HepG2 (cell line): ENCODE measurements around the gene SPAG9. TPM values are rescaled to one million over a fixed set of nuclear protein-coding genes. Genes with fewer than 3 reads are reported as not detected.

Source experiments
- ARNT ChIP-seq: fragments of 450-650 bp; IDR thresholded peaks from 2 replicates; pipeline ENCODE4 v1.6.1; 2017
- IRF2 ChIP-seq: IDR thresholded peaks from 2 replicates; pipeline ENCODE4 v1.6.1; 2018; ENCODE audit warnings: missing genetic modification reagents, missing compliant biosample characterization
- KMT2A ChIP-seq: sonication (generic); formaldehyde crosslinking; IDR thresholded peaks from 2 replicates; pipeline ENCODE4 v1.4.0; 2020; ENCODE audit warnings: missing genetic modification reagents
- MXD4 ChIP-seq: IDR thresholded peaks from 2 replicates; pipeline ENCODE4 v1.6.1; 2016; ENCODE audit warnings: mild to moderate bottlenecking, missing biosample characterization, missing genetic modification reagents
- NCOA5 ChIP-seq: sonication (generic); formaldehyde crosslinking; IDR thresholded peaks from 2 replicates; pipeline ENCODE4 v1.4.0; 2020; ENCODE audit warnings: missing genetic modification reagents
- NFYB ChIP-seq: sonication (generic); formaldehyde crosslinking; IDR thresholded peaks from 2 replicates; pipeline ENCODE4 v1.4.0; 2020; ENCODE audit warnings: missing genetic modification reagents
- RXRB ChIP-seq: IDR thresholded peaks from 2 replicates; pipeline ENCODE4 v1.6.1; 2016; ENCODE audit warnings: borderline replicate concordance, missing genetic modification reagents, missing compliant biosample characterization
- SP140L ChIP-seq: sonication (generic); formaldehyde crosslinking; IDR thresholded peaks from 2 replicates; pipeline ENCODE4 v1.4.0; 2020; ENCODE audit warnings: missing genetic modification reagents, borderline replicate concordance
- TEAD2 ChIP-seq: sonication (generic); formaldehyde crosslinking; IDR thresholded peaks from 2 replicates; pipeline ENCODE4 v1.9.0; 2021; ENCODE audit warnings: missing genetic modification reagents
- ZFP1 ChIP-seq: IDR thresholded peaks from 2 replicates; pipeline ENCODE4 v1.6.1; 2016
- ZNF136 ChIP-seq: sonication (generic); formaldehyde crosslinking; IDR thresholded peaks from 2 replicates; pipeline ENCODE4 v1.8.1; 2022; ENCODE audit warnings: low read depth, mild to moderate bottlenecking, moderate library complexity, missing genetic modification reagents
- ZNF333 ChIP-seq: sonication (generic); formaldehyde crosslinking; IDR thresholded peaks from 2 replicates; pipeline ENCODE4 v1.4.0; 2020; ENCODE audit warnings: mild to moderate bottlenecking, missing genetic modification reagents, borderline replicate concordance
- ZNF605 ChIP-seq: sonication (generic); formaldehyde crosslinking; IDR thresholded peaks from 2 replicates; pipeline ENCODE4 v1.8.0; 2022; ENCODE audit warnings: mild to moderate bottlenecking, missing genetic modification reagents
- ZNF773 ChIP-seq: sonication (generic); formaldehyde crosslinking; IDR thresholded peaks from 2 replicates; pipeline ENCODE4 v1.4.0; 2020; ENCODE audit warnings: missing genetic modification reagents, borderline replicate concordance
- polyA plus RNA-seq, 8 experiments: library from polyadenylated mRNA; depleted of rRNA in 3 of 8; stranded (reverse) in 7 of 8; unstranded in 1 of 8; fragments of >200 nt; fragmentation: Illumina TruSeq in 4 of 8; extraction: Trizol in 4 of 8; gene quantifications; 2 replicates each; pipeline versions ENCODE4 v1.2.1 to v1.2.3, GENCODE V29; 2011 to 2016; ENCODE audit warnings: low read depth in 4 of 8, missing spikeins in 1 of 8, mixed read lengths in 1 of 8; ENCODE audit not compliant: insufficient read depth in 1 of 8
- total RNA-seq, 5 experiments: library from RNA; depleted of rRNA; stranded (reverse); fragments of >200 nt; fragmentation: Illumina TruSeq; extraction: Trizol; gene quantifications; 2 replicates each; pipeline ENCODE4 v1.2.3, GENCODE V29; 2016; ENCODE audit warnings: low read depth in 1 of 5
- TF ChIP-seq, protein P1 (sequence below): sonication (generic); formaldehyde crosslinking; IDR thresholded peaks from 2 replicates; pipeline ENCODE4 v1.4.0; 2020; ENCODE audit warnings: missing genetic modification reagents, mild to moderate bottlenecking, borderline replicate concordance
- TF ChIP-seq, protein P2 (sequence below), 2 experiments: sonication (generic) in 1 of 2; formaldehyde crosslinking in 1 of 2; IDR thresholded peaks; 2 replicates each; pipeline versions ENCODE4 v1.5.1 to v1.6.1; 2011 to 2020; ENCODE audit warnings: borderline replicate concordance in 1 of 2, low read depth in 1 of 2, low read length in 1 of 2, mild to moderate bottlenecking in 1 of 2, missing genetic modification reagents in 1 of 2, moderate library complexity in 1 of 2
- TF ChIP-seq, protein P3 (sequence below): sonication (generic); formaldehyde crosslinking; IDR thresholded peaks from 2 replicates; pipeline ENCODE4 v1.8.0; 2022; ENCODE audit warnings: missing genetic modification reagents, mild to moderate bottlenecking, moderate library complexity, borderline replicate concordance
- TF ChIP-seq, protein P4 (sequence below): sonication (generic); formaldehyde crosslinking; IDR thresholded peaks from 2 replicates; pipeline ENCODE4 v1.5.1; 2020; ENCODE audit warnings: mild to moderate bottlenecking, missing genetic modification reagents, moderate library complexity
- TF ChIP-seq, protein P5 (sequence below): sonication (generic); formaldehyde crosslinking; IDR thresholded peaks from 2 replicates; pipeline ENCODE4 v1.8.0; 2022; ENCODE audit warnings: low read depth, missing genetic modification reagents

The SPAG9 gene
- total and polyA plus RNA-seq, 2 of the 13 experiments (the other 11 are each of a cell fraction or from before 2014, with no cell fraction given): 43.2 to 78.6 TPM

DNA sequence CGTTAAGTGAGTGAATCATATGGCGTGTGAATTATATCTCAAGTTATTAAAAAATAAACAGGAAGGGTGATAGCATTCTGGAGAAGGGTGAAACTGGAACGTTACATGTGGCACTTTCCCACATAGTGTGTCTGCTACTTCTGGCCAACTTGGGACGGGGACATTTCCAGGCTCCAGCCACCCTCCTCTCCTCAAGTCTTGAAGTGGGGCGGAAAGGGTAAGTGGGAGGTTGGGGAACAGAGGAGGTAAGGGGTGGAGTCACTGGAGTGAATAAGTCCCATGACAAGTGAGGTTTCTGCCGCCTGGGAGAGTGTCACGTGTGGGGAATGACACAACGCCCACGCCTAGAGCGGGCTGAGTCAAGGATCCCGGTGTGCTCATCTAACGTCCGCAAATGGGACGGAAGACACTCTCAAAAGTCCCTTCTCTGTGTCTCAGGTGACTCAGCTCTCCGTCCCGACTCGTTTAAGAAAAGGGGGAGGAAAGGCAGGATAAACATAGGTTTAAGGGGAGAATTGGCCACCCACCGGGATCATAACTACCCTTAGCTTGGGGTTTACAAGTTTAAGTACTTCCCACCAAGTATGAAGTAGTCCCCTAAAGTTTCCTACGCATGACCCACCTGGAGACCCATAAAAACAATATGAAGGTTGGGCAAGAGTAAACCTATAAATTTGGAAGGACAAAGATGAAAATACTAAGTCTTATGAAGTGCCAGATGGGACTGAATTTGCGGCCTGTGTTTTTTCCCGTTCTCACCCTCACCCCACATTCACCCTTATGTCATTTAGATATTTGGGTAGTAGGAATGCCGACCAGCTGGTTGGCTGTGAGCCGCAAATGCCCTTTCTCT lies 1.2 kb upstream of the SPAG9 start (continued):
- TF ChIP-seq, protein P1, sequence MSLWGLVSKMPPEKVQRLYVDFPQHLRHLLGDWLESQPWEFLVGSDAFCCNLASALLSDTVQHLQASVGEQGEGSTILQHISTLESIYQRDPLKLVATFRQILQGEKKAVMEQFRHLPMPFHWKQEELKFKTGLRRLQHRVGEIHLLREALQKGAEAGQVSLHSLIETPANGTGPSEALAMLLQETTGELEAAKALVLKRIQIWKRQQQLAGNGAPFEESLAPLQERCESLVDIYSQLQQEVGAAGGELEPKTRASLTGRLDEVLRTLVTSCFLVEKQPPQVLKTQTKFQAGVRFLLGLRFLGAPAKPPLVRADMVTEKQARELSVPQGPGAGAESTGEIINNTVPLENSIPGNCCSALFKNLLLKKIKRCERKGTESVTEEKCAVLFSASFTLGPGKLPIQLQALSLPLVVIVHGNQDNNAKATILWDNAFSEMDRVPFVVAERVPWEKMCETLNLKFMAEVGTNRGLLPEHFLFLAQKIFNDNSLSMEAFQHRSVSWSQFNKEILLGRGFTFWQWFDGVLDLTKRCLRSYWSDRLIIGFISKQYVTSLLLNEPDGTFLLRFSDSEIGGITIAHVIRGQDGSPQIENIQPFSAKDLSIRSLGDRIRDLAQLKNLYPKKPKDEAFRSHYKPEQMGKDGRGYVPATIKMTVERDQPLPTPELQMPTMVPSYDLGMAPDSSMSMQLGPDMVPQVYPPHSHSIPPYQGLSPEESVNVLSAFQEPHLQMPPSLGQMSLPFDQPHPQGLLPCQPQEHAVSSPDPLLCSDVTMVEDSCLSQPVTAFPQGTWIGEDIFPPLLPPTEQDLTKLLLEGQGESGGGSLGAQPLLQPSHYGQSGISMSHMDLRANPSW (CRISPR knock-in tag): no peak
- TF ChIP-seq NFYB (CRISPR knock-in tag) (no peak; the same call in 1 of the 2 replicates), SP140L (CRISPR knock-in tag) (0 out of 2 replicates have a peak, but pooled peaks have one; percentile 60), ZFP1 (no peak), ZNF136 (CRISPR knock-in tag) (no peak), ZNF605 (CRISPR knock-in tag) (peak; percentile 59), NCOA5 (CRISPR knock-in tag) (no peak), TEAD2 (CRISPR knock-in tag) (no peak), ZNF333 (CRISPR knock-in tag) (no peak), RXRB (CRISPR knock-in tag) (peak; percentile 59), IRF2 (CRISPR knock-in tag) (no peak), MXD4 (CRISPR knock-in tag) (peak; percentile 73), ZNF773 (CRISPR knock-in tag) (no peak), ARNT (no peak), KMT2A (CRISPR knock-in tag) (0 out of 2 replicates have a peak, but pooled peaks have one; percentile 53)
- TF ChIP-seq, protein P2, sequence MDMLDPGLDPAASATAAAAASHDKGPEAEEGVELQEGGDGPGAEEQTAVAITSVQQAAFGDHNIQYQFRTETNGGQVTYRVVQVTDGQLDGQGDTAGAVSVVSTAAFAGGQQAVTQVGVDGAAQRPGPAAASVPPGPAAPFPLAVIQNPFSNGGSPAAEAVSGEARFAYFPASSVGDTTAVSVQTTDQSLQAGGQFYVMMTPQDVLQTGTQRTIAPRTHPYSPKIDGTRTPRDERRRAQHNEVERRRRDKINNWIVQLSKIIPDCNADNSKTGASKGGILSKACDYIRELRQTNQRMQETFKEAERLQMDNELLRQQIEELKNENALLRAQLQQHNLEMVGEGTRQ (IDR thresholded peaks at IDR 0.05; ENCODE audit: low read depth, low read length): peak; percentile 97
- TF ChIP-seq, protein P2 (CRISPR knock-in tag; IDR thresholded peaks at IDR 0.05; ENCODE audit: borderline replicate concordance): peak; percentile 95; the same call in 1 of the 2 replicates
- TF ChIP-seq, protein P3, sequence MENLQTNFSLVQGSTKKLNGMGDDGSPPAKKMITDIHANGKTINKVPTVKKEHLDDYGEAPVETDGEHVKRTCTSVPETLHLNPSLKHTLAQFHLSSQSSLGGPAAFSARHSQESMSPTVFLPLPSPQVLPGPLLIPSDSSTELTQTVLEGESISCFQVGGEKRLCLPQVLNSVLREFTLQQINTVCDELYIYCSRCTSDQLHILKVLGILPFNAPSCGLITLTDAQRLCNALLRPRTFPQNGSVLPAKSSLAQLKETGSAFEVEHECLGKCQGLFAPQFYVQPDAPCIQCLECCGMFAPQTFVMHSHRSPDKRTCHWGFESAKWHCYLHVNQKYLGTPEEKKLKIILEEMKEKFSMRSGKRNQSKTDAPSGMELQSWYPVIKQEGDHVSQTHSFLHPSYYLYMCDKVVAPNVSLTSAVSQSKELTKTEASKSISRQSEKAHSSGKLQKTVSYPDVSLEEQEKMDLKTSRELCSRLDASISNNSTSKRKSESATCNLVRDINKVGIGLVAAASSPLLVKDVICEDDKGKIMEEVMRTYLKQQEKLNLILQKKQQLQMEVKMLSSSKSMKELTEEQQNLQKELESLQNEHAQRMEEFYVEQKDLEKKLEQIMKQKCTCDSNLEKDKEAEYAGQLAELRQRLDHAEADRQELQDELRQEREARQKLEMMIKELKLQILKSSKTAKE: no peak
- TF ChIP-seq, protein P4, sequence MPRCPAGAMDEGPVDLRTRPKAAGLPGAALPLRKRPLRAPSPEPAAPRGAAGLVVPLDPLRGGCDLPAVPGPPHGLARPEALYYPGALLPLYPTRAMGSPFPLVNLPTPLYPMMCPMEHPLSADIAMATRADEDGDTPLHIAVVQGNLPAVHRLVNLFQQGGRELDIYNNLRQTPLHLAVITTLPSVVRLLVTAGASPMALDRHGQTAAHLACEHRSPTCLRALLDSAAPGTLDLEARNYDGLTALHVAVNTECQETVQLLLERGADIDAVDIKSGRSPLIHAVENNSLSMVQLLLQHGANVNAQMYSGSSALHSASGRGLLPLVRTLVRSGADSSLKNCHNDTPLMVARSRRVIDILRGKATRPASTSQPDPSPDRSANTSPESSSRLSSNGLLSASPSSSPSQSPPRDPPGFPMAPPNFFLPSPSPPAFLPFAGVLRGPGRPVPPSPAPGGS: no peak
- TF ChIP-seq, protein P5, sequence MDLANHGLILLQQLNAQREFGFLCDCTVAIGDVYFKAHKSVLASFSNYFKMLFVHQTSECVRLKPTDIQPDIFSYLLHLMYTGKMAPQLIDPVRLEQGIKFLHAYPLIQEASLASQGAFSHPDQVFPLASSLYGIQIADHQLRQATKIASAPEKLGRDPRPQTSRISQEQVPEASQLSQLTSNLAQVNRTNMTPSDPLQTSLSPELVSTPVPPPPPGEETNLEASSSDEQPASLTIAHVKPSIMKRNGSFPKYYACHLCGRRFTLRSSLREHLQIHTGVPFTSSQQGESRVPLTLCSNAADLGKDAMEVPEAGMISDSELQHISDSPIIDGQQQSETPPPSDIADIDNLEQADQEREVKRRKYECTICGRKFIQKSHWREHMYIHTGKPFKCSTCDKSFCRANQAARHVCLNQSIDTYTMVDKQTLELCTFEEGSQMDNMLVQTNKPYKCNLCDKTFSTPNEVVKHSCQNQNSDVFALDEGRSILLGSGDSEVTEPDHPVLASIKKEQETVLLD: no peak
